GM20000 (cell line): ENCODE results near the gene LRRC74B.
"Not testable (repeated sequence)": the region's sequence is repeated elsewhere in the genome, so short reads cannot be mapped to it uniquely, and the experiment has no call there.

Experiments used
- DNase-seq: peaks from one replicate; pipeline ENCODE4 v3.0.0; 2012; ENCODE audit warnings: low spot score
- CTCF ChIP-seq: IDR thresholded peaks from 2 replicates; pipeline ENCODE4 v1.5.1; 2012; ENCODE audit warnings: mild to moderate bottlenecking, control low read depth; ENCODE audit errors: extremely low read depth, missing control alignments

The LRRC74B gene

DNA sequence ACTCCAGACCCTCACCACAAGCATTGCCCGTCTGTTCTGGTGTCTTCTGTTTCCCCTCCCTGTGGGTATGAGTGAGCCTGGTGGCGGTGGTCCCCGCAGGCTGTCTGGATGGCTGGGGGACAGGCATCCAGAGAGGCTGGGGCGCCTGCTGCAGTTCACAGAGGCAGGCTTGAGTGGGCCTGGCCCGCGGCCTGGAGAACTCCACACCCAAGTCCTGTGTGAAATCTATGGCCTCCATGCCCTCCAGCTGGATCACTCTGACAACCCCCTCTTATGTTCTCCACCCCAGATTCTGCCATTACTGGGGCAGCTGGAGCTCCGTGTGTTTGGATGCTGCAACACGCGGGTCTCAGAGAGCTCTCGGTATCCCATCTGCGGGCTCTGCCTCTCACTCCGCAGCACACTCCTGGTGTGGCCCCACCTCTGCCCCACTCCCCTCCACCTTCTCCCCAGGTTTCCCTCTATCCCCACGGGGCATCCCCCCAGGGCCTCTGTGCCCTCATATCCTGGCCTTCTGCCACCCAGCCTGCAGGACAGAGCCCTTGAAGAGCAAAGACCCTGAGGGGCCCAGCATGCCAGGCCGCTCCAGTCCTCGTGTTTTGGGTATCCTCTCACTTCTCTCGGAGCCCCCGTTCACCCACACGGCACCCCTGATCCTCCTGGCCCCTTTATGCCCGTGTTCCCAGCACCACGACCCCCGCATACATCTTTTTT lies 31.3 kb downstream of the LRRC74B start:
- TF ChIP-seq CTCF: no peak
- no peak for DNase-seq

DNA sequence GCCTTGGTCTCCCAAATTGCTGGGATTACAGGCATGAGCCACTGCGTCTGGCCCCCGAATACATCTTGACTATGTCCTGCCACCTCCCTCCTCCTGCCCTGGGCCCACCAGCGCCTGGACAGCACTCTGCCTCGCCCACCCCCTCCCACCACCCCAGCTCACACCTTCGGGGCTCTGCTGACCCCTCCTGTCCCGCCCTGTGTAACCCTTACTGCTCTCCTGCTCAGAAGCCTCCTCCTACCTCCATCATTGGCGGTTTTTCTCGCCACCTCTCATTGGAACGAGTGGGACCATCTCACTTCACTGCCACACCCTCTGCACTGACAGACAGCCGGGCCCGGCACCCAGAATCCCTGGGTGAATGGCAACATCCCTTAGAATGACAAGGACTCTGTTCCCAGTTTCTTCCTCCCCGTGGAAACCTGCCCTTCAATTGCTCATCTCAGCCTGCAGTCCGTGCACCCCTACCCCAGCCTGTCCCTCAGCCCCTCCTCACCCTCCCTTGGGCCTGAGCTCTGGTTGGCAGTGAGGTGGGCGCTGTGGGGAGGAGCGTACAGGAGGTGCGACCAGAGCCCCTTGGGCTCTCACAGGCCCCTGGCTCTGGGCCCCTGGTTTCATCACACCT lies 32.2 kb downstream of the LRRC74B start:
- no peak for DNase-seq
- TF ChIP-seq CTCF: no peak

DNA sequence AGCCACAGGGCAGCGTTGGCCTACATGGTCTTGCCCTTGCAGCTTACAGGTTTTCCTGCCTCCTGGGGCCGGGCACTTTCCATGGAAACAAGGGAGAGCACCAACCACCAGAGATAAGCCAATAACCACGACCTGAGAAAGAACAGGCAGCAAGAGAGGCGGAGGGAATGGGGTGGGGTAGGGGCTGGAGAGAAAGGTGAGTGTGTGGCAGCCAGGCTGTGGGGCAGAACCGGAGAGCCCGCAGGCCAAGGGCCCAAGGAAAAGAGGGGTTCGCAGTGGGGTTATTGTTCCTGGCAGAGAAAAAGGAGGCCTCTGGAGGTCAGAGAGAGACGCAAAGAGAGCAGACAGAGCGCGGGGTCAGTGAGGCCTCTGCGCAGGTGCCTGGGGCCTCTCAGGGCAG lies 33.2 kb downstream of the LRRC74B start:
- no peak for DNase-seq
- TF ChIP-seq CTCF: no peak

- DNase-seq: no peak
- no peak for TF ChIP-seq CTCF
Measured at GRCh38 chr22:21079493-21079892, 33.7 kb downstream of the LRRC74B start.

GRCh38 chr22:21080435-21081137 lies 34.8 kb downstream of the LRRC74B start:
- DNase-seq: no peak
- no peak for TF ChIP-seq CTCF

DNA sequence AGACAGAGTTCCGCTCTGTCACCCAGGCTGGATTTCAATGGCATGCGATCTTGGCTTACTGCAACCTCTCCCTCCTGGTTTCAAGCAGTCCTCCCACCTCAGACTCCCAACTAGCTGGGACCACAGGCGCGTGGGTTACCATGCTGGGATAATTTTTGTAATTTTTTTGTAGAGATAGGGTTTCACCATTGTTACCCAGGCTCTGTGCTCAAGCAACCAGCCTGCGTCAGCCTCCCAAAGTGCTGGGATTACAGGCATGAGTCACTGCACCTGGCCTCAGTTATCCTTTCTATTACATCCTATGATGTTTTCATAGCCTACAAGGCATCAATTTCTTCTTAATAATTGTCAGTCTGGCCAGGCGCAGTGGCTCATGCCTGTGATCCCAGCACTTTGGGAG lies 36.5 kb downstream of the LRRC74B start:
- no peak for TF ChIP-seq CTCF
- no peak for DNase-seq

- DNase-seq: no peak
- TF ChIP-seq CTCF: no peak
Measured at GRCh38 chr22:21087119-21087518, 41.4 kb downstream of the LRRC74B start.

DNA sequence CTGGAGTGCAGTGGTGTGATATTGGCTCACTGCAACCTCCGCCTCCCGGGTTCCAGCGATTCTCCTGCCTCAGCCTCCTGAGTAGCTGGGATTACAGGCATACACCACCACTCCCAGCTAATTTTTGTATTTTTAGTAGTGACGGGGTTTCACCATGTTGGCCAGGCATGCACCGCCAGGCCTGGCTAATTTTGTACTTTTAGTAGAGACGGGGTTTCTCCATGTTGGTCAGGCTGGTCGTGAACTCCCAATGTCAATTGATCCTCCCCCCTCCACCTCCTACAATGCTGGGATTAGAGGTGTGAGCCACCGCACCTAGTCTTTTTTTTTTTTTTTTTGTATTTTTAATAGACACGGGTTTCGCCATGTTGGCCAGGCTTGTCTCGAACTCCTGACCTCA lies 42.2 kb downstream of the LRRC74B start:
- not testable (repeated sequence) for DNase-seq

DNA sequence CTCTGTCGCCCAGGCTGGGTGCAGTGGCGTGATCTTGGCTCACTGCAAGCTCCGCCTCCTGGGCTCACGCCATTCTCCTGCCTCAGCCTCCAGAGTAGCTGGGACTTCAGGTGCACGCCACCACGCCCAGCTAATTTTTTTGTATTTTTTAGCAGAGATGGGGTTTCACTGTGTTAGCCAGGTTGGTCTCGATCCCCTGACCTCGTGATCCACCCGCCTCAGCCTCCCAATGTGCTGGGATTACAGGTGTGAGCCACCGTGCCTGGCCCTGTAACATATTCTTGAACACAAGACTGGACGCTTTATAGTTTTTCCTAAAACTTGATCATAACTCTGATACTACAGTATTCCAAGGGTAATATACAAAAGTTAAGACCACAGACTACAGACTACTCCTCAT lies 45.5 kb downstream of the LRRC74B start:
- DNase-seq: not testable (repeated sequence)
